ENCODE measurements around the gene G3BP2. TPM values are rescaled to one million over a fixed set of nuclear protein-coding genes. Genes with fewer than 3 reads are reported as not detected.

The G3BP2 gene
- total RNA-seq, 1 donor from 2014 or later = 175 TPM

GRCh38 chr4:75630174-75630936 lies 42.9 kb downstream of the G3BP2 start, which contains the start of gene CDKL2:
Gene CDKL2, minus strand, starts transcription at chr4:75630528. Its CDS starts 4,540 bp downstream, at chr4:75625988.
- H3K36me3 Mint-ChIP-seq = no peaks in the 10 kb centered on the region
- peak; percentile 64 to 85 for DNase-seq (ENCODE audit: low spot score in 2 of 2, unreplicated experiment in 2 of 2)
- H3K4me1 Mint-ChIP-seq = peaks cover 11% of the 10 kb centered on the region
- no peaks in the 10 kb centered on the region for H3K9me3 Mint-ChIP-seq
- no peaks in the 10 kb centered on the region for H3K27me3 Mint-ChIP-seq (ENCODE audit: low read depth)
- peak within 1 kb of the TSS; percentile 72 for H3K4me3 Mint-ChIP-seq
- TF ChIP-seq CTCF (IDR thresholded peaks at IDR 0.05; ENCODE audit: unreplicated experiment) = no peak
- peak within 1 kb of the TSS; percentile 72 for H3K27ac Mint-ChIP-seq

- H3K4me1 Mint-ChIP-seq = peaks cover 11% of the 10 kb centered on the region
- no peaks in the 10 kb centered on the region for H3K36me3 Mint-ChIP-seq
- no peak for TF ChIP-seq CTCF (IDR thresholded peaks at IDR 0.05; ENCODE audit: unreplicated experiment)
- DNase-seq (ENCODE audit: low spot score in 2 of 2, unreplicated experiment in 2 of 2) = no peak
- H3K4me3 Mint-ChIP-seq = peak overlapping the region; percentile 21
- H3K9me3 Mint-ChIP-seq = no peaks in the 10 kb centered on the region
- no peak overlapping the region for H3K27ac Mint-ChIP-seq
- no peaks in the 10 kb centered on the region for H3K27me3 Mint-ChIP-seq (ENCODE audit: low read depth)
Measured at GRCh38 chr4:75629239-75629638, 44.0 kb downstream of the G3BP2 start.

- no peak overlapping the region for H3K4me3 Mint-ChIP-seq
- peaks cover 8% of the 10 kb centered on the region for H3K36me3 Mint-ChIP-seq
- H3K27ac Mint-ChIP-seq = no peak overlapping the region
Measured at GRCh38 chr4:75623026-75623425, 50.2 kb downstream of the G3BP2 start.

GRCh38 chr4:75621715-75622114 lies 51.5 kb downstream of the G3BP2 start:
- DNase-seq (ENCODE audit: low spot score in 2 of 2, unreplicated experiment in 2 of 2) = no peak
- Mint-ChIP-seq H3K27ac (no peak overlapping the region), H3K36me3 (peaks cover 9% of the 10 kb centered on the region), H3K4me3 (no peak overlapping the region), H3K9me3 (peaks cover 26% of the 10 kb centered on the region), H3K27me3 (ENCODE audit: low read depth) (no peaks in the 10 kb centered on the region), H3K4me1 (no peaks in the 10 kb centered on the region)
- TF ChIP-seq CTCF (IDR thresholded peaks at IDR 0.05; ENCODE audit: unreplicated experiment) = no peak

More at GRCh38 chr4:75623026-75623425, 50.2 kb downstream of the G3BP2 start:
- TF ChIP-seq CTCF (IDR thresholded peaks at IDR 0.05; ENCODE audit: unreplicated experiment) = no peak
- no peak for DNase-seq (ENCODE audit: low spot score in 2 of 2, unreplicated experiment in 2 of 2)
- no peaks in the 10 kb centered on the region for H3K4me1 Mint-ChIP-seq
- peaks cover 19% of the 10 kb centered on the region for H3K9me3 Mint-ChIP-seq
- no peaks in the 10 kb centered on the region for H3K27me3 Mint-ChIP-seq (ENCODE audit: low read depth)

GRCh38 chr4:75612306-75612705 lies 60.9 kb downstream of the G3BP2 start:
- Mint-ChIP-seq H3K36me3 (peaks cover 11% of the 10 kb centered on the region), H3K9me3 (peaks cover 25% of the 10 kb centered on the region), H3K27me3 (ENCODE audit: low read depth) (no peaks in the 10 kb centered on the region), H3K4me3 (no peak overlapping the region), H3K4me1 (no peaks in the 10 kb centered on the region), H3K27ac (no peak overlapping the region)
- no peak for TF ChIP-seq CTCF (IDR thresholded peaks at IDR 0.05; ENCODE audit: unreplicated experiment)
- DNase-seq (ENCODE audit: low spot score in 2 of 2, unreplicated experiment in 2 of 2) = no peak

Data from mesothelial cell of epicardium (in vitro differentiated cells).